GM21381 (cell line): ENCODE results near the gene PRMT7.

Source experiments
- ATAC-seq: cut with Tn5 transposase; IDR thresholded peaks from one replicate; pipeline ENCODE4 v1.9.1; 2021; ENCODE audit warnings: mild to moderate bottlenecking, moderate library complexity; ENCODE audit not compliant: unreplicated experiment

PRMT7 gene

DNA sequence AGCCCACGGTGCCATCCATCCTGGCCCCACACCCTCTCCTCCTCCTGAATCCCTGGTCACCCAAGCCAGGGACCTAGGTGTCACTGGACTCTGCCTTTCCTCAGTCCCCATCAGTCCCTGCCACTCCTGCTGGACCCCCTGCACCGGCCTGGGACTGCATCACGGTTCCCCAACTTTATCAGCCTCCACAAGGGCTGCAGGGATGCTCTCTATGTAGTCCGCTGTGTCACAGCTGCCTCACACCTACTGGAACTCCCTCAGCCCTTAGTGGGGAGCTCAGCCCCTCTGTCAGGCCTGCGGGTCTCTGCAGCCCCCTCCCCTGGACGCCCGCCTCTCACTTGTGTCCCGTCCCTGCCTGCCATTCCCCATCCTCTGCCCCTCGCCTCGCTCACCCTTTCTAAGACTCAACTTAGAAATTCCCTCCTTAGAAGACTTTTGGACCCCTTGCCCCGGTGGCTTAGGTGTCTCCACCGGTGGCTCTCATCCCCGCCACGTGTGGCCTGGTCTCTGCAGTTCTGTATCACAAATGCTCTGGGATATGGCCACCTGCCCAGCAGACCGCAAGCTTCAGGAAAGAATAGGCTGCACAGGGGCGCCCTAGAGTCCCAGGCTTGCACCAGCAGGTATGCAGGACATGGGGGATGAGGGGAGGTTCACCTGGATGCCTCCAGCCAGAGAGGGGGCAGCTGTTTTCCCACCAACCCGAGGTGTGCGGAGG, 62.9 kb downstream of the PRMT7 start:
- ATAC-seq, result no peak

DNA sequence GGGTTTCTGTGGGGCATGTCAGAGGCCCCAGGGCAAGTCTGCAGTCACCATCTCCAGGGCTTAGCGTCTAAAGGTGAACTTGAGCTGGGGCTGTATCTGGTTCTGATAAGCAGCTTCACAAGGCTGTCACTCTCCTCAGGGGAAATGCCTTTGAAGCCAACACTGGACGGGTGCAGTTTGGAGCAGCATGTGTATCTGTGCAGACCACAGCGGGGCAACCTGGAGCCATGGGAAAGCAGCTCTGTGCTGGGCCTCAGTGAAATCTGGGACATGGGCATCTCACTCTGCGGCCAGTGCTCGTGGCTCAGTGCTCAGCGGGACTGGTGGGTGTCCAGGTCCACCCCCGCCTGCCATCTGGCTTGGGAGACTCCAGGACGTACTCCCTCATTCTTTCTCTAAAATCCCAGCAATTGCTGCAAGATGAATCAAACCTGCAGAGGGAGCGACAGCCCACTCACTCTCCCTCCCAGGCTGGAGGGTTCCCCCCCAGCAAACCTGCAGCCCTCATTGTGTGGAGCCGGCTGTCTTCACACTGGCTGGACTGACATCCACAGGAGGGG, 63.5 kb downstream of the PRMT7 start:
- ATAC-seq, result no peak

DNA sequence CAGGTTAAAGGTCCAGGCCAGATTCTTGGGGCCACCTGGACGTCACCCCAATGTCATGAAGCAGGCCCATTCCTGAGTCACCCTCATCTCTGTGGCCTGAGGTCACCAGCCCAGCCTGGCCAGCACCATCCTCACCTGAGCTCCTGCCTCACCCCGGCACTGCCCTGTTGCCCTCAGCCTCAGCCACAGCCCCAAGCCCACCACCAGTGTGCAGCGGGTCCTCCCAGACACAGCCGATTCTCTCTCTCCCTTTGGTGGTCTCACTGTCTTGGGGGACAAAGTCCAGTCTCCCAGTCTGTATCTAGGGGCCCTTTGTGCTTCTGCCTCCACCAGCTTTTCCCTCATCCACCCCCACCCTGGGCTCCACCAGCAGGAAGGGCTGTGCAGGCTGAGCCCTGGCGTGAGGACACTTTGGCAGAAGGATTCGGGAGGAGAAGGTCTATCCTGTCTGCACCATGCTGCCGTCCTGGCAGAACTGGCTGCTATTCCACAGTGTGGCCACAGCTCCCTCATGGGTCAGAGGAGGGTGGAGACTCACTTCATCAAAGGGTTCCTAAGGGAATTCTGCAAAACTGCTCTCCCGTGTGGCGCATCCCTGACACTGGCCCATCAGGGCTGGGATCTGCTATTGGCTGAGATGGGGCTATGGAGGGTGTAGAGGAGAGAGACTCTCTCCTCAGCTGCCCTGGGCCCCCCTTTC, 64.3 kb downstream of the PRMT7 start:
- ATAC-seq, result no peak

DNA sequence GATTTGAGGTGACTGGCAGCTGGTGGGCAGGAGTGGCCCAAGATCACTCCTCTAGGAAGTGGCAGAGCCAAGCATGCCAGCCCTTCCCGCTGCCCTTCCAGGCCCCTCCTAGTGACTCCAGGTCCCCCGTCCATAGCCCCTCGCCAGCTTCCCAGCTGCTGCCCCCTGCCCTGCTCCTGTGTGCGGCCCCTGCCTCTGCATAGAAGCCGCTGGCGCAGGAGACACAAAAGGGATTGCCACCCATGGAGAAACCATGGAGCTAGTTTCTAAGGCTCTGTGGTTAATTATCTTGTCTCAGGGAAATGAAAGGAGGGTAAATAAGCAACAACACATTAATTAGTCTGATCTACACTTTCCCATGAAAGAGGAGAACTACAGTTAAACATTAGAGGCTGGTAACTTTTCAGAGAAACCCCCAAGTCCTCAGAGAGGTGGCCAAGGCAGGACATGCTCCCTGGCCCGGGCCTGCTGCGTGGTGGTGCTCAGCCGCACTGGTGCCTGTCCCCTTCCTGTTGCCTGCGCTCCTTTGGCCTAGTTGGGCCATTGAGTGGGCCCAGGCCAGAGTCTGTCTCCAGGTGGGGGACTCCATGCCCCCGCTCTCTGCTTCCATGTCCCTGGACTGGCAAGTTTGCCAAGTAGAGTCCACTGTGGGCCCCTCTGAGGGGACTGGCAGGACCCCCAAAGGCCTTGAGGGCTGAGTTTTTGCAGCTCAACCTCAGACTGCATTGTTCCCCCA, 65.2 kb downstream of the PRMT7 start:
- no peak for ATAC-seq

DNA sequence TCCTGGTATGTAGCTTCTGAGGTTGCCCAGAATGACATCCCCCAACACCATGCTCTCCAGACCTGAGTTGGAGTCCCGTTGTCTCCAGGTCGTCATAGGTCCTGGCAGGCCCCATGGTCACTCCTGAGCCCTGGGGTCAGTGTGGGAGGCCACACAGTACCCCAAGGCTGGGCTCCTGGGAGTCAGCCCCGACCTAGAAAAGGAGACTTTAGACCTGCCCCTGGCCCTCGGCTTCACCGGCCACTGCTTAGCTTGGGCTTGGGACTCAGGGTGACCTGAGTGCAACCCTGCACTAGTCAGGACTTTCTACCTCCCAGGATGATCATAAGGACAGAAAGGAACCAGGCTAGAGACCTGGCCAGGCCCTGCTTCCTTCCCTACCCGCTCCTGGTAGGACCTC, 65.8 kb downstream of the PRMT7 start:
- no peak for ATAC-seq

DNA sequence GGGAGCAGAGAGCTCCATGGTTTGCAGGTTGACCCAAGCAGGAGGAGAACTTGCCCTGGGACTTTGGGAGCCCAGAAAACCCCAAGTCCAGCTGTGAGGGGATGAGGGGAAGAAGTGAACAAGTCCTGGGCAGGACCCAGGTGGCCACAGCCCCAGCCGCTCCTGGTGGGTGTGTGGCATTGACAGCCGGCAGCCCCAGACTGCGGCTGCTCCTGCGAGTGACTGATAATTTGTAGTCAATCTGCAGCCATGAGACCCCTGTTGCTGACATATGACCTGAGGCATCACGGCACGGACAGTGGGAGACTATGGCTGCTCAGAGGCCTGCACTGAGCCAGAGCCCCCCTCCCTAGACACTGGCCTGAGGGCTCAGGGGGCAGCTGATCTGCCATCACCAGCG, 66.4 kb downstream of the PRMT7 start:
- ATAC-seq, result no peak

DNA sequence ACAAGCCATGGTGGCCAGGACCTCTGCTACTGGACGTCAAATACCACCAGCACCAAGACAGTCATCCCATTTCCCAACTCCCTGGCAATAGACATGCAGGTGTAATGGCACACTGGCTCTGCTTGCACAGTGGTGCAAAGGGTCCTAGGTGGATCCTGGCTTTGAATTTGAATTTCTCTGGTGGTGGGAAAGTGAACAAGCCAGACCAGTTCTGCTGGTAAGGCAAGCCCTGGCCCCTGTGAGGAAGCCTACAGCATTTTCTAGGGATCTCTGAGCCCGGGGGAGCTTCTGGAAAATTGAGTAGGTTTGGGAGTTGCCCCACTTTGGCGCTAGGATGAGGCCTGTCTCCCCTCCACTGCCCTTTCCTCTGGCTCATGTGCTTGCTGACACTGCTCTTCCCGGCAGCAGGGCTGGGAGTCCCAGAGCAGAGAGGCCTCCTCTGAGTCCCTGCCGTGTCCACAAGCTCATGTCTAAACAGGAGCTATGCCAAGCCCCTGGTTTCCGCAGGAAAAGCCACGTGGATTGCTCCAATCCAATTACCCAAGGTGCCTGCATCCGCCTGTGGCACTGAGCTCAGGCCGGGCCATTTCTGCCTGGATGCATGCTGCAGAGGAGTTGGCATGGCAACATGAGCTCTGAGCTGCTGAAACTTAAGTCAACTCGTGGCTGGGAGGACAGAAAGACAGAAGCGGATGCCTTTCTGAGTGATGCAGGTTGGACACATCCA, 67.0 kb downstream of the PRMT7 start:
- ATAC-seq, result no peak

DNA sequence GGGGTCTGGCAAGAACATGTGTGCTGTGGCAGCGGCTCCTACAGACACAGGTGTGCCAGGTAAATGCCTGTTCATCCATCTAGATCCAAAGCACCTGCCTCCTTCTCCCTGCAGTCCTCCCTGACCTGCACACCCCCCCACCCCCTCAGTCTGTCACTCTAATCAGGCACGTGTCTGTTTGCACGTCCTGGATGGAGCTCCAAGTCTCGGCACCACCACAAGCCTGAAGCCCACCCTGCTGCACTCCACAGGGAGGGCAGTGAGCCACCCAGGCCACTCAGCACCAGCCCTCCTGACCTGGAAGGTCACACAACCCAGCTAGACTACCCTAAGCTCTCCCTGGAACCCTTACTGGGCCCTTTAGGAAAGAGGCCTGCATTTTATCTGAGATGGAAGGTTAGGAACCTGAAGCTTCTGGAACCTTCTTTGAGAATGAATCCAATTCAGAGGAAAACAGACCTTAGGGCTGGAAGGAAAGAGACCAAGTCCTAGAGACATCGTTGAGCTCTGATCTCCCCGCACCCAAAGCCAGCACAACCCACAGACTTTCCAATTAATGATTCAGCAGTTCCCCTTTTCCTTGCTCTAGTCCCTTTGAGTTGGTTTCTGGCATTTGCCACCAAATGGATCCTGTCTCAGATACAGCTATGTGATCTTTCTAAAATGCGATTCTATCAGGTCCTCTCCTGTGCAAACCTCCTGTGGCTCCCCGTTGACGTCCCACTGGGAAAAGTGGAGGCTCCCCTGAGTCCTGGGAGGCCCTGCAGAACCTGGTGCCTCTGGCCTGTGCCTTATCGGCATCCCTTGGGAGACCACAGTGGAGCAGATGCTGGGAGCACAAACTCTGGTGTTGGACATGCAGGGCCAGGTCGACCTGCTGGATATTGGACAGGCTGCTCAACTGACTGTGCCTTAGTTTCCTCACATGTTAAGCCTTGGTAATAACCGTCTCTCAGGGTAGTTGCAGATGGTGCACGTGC, 67.9 kb downstream of the PRMT7 start:
- ATAC-seq, result no peak

DNA sequence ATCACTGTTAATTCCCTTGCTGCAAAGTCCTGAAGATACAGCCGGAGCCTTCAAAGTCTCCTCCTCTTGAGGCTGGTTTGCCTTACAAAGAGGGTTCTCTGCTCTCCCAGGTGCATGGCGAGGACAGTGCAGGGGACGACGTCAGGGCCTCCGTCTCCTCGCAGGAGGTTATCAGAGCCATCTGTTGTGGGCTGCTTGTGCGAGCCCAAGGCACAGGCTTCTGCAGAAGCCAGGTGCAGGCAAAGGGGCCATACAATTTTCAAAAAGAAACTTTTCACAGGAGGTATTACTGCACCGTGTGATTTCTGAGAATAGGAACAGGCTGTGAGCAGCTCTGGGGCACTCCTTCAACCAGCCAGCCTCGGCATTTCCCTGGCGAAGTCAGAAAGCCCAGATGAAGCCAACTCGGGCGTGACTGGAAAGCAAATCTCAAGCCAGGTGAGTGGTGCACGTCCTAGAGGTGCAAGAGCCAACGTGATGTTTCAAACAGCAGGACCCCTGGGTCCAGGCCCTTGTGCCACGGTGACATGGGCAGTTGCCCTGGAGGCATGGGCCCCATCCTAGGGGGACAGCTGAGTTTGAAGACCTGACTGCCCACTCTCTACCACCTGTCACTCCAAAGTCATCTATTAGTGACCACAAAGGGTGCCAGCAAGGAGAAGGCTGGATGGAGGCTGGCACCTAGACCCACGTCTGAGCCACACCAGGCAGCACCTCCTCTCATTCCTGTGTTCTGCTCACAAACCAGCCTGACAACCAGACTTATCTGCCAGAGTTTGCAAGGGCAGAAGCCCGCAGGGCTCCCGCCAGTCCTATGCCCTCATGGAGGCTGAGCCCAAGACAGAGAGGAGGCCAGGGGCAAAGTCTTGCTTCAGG, 68.9 kb downstream of the PRMT7 start:
- ATAC-seq, result no peak

DNA sequence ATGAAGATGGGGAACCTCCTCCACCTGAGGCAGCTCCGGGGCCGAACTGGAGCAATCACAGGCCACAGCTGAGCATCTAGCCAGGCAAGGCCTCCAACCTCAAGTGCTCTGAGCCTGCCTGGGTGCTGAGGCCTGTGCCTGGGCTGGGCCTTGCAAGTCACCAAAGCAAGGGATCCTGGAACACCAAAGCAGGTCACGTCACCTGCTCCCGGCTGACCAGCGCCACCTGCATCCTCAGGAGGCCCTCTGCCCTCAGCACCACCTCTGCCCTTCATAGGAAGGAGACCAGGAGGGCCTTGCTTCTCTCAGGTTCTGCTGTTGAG, 69.5 kb downstream of the PRMT7 start:
- no peak for ATAC-seq

DNA sequence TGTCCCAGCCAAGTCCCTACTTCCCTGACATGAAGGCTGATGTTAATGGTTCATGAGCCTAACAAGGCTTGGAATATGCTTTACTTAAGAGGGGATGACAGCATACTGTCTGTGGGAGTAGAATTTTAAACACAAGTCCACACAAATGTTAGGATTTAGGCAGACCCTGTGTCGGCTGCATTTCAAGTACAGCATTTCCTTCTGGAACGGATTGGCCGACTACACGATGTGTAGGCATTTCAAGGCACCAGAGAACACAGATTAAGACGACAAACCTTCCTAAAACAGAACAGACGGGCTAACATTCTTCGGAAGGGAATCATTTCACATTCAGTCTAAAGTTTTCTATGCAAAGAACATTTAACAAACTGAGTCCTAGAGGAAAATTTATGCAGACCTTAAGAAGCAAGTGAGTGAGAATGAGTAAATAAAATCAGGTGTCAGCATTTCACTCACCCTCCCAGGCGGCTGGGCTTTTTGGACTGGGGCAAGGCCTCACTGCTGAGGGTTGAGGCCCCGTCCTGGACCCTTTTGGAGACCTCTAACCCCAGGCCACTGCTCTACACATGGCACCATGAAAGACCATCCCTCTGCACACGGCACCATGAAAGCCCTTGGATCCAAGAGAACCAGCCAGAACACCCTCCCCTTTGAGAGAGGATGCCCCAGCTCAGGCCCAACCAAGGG, 70.0 kb downstream of the PRMT7 start:
- no peak for ATAC-seq

DNA sequence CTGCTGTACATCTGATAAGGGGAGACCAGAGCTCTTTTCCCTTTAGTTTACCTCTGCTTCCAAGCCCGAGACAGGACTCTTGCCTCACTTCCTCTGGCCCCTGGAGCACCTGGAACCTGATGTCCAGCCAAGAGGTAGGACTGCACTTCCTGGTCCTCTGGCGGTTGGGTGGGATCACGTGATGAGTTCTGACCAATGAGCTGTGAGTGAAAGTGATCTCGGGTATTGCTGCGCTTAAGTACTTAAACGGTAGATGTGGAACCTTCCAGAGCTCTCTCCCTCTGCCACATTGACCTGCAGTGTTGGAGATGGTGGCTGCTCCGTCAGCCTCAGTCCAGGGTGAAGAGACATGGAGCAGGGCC, 70.5 kb downstream of the PRMT7 start:
- ATAC-seq, result no peak

DNA sequence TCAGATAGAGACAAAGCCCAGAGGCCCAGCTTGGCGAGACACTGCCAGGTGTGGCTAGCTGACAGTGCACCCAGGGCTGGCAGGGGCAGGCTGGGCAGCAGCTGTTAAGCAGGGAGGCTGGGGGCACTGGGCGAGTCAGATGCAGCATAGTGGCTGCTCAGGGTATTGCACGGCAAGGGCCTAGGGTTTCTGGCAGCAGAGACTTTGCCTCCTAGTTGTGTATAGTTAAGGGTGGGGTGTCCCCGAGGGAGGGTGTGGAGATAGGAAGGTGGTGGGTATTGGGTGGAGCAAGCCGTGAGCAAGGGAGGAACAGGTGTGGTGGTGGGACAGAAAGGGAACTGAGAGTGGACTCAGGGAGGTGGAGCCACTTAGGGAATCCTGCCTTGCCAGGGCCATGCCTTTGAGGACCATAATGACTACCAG, 71.5 kb downstream of the PRMT7 start:
- ATAC-seq, result no peak

DNA sequence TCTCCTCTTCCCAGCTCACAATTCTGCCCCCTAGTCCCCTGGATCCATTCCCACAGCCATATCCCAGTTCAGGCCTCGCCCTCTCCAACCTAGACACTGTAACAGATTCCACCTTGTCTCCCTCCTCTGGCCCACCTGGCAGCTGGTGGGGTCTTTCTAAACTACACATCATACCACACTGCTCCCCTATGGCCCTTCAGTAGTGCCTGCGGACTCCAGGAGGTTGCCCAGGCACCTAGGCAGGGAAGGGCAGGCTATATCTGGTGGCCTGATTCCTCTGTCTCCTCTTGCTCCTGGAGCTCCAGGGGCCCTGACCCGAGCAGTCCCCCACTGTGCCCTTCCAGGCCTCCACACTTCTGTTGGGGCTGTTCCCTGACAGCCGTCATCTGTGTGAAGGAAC, 73.0 kb downstream of the PRMT7 start:
- ATAC-seq, result no peak

DNA sequence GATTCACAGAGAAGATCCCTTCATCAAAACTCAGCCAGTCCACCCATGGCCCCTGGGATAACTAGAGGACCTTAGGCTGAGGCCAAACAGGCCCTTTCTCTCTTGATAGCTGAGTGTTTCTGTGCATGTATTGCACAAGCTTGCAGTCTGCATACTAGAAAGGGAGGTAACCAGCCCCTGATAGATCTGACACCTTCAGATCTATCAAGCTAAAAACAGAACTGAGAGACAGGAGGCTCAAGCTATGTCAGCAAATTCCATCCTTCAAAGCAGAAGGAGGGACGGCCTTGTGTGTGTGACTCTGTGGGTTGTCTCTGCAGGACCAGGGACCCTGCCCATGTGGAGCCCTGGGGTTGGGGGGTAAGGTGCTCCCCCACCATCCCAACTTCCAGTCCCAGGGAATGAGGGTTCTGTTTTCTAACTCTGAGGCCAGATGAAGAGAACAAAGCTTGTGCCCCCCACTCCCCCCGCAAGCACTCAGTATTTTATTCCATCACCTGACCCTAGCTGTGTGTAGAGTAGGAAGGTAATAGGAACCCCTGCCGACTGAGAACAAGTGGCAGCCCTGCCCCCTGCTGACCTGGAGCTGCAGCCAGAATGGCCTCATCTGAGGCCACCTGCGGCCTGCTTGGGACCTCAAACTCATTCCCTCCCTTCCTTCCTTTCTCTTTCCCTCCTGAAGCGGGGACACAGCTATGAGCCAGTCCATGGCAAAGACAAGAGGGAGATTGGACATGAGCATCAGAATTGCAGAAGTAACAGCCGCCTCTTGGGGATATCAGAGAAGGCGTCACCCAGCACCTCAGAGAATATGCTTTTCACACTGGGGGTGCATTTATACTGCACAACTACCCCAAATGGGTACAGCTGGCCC, 73.7 kb downstream of the PRMT7 start:
- ATAC-seq, result no peak

DNA sequence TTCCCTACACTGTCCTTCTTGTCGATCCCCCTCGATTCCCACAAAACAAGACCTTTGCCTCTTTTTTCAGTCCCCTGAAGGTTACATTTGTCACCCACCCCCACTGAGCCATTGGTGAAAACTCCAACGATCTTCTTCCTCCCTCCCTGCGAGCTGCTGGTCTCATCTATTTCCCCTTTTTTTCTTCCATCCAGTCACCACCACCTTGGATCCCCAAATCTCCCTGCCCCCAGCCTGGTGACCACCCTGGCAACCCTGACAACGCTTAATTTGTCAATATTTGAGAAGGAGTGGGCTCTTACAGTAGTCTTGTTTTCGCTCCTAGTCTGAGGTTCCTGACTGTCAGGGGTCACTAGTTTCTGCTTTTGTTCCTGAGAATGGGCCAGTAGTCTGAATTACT, 74.6 kb downstream of the PRMT7 start:
- ATAC-seq, result no peak

DNA sequence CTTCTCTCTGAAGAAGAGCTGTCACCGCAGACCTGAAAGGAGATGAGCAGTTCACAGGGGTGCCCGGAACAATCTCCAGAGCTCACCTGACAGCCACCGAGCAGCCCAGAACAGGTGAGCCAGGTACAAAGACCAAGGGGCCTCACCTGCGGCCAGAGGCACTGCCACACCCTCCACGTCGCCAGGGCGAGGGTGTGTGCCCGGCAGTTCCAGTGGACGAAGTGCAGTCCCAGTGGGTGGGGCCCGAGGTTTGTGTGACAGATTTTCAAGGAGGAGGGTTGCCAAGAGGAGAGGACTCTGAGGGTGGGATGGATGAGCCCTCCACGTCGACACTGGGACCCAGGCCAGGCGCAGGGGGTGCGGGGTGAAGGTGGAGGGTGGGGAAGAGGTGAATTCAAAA, 75.8 kb downstream of the PRMT7 start:
- no peak for ATAC-seq

DNA sequence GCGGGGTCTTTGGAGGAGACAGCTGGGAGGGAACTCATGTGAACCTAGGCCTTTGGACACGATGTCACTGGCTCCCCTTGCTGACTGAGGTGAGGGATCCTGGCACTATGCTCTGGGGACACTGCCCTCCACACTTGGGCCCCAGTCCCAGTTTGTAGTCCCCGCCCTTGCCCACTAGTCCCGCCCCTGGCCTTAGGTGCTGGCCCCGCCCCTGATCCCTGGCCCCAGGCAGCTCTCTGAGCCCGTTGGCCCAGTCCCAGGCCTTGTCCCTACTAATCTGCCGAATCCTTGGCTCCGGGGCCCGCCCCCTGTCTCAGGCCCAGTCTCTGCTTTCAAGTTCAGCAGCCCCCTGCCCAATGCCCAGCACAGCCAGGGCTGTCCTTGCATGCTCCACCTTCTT, 76.5 kb downstream of the PRMT7 start:
- no peak for ATAC-seq
